OCI-M1 (cell line): ENCODE measurements around the gene MACC1.
"Not testable (repeated sequence)": the region's sequence is repeated elsewhere in the genome, so short reads cannot be mapped to it uniquely, and the experiment has no call there.

Source experiments
- DNase-seq: peaks from one replicate; lab custom pipeline; 2025; lab: John Stamatoyannopoulos, UW

MACC1 gene

GRCh38 chr7:20128001-20128400, 89.2 kb downstream of the MACC1 start:
- no peak for DNase-seq

GRCh38 chr7:20126060-20126459, 91.1 kb downstream of the MACC1 start:
- DNase-seq: not testable (repeated sequence)

DNA sequence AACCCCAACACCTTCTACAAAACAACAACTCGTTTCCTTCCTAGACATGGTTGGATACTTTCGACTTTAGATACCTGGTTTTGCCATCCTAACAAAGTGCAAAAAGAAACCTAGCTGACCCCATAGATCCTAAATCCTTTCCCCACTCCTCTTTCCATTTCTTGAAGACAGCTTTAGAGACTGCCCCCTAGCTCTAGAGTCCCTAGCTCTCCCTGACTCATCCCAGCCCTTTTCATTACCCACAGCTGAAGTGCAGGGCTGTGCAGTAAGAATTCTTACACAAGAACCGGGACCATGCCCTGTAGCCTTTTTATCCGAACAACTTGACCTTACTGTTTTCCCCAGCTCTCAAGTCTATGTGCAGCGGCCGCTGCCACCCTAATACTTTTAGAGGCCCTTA, 93.1 kb downstream of the MACC1 start:
- not testable (repeated sequence) for DNase-seq

DNA sequence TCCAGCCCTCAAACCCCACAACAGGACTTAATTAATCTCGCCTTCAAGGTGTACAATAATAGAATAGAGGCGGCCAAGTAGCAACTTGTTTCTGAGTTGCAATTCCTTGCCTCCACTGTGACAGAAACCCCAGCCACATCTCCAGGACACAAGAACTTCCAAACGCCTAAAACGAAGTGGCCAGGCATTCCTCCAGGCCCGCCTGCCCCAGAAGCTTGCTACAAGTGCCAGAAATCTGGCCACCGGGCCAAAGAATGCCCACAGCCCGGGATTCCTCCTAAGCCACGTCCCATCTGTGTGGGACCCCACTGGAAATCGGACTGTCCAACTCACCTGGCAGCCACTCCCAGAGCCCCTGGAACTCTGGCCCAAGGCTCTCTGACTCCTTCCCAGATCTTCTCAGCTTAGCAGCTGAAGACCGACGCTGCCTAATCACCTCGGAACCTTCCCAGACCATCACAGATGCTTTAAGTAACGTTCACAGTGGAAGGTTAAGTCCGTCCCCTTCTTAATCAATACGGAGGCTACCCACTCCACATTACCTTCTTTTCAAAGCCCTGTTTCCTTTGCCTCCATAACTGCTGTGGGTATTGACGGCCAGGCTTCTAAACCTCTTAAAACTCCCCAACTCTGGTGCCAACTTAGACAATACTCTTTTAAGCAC, 94.4 kb downstream of the MACC1 start:
- not testable (repeated sequence) for DNase-seq

- DNase-seq: no peak
These were observed 95.1 kb downstream of the MACC1 start for GRCh38 chr7:20122073-20122472.

DNA sequence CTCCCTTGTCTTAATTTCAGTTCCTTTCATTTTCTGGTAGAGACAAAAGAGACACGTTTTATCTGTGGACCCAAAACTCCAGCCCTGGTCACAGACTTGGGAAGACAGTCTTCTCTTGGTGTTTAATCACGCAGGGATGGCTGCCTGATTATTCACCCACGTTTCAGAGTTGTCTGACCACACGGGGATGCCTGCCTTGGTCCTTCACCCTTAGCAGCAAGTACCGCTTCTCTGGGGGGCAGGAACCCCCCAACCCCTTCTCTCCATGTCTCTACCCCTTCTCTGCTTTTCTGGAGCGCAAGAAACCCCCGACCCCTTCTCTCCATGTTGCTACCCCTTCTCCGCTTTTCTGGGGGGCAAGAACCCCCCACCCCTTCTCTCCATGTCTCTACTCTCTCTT, 95.8 kb downstream of the MACC1 start:
- DNase-seq: no peak

DNA sequence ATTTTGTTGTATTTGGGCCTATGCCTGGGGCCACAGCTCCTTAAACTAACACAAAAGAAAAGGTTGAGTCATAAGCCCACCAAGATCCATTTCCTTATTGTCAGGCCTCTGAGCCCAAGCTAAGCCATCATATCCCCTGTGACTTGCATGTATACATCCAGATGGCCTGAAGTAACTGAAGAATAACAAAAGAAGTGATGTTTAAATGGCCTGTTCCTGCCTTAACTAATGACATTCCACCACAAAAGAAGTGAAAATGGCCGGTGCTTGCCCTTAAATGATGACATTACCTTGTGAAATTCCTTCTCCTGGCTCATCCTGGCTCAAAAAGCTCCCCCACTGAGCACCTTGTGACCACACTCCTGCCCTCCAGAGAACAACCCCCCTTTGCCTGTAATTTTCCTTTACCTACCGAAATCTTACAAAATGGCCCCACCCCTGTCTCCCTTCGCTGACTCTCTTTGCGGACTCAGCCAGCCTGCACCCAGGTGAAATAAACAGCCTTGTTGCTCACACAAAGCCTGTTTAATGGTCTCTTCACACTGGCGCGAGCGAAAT, 96.5 kb downstream of the MACC1 start:
- not testable (repeated sequence) for DNase-seq

DNA sequence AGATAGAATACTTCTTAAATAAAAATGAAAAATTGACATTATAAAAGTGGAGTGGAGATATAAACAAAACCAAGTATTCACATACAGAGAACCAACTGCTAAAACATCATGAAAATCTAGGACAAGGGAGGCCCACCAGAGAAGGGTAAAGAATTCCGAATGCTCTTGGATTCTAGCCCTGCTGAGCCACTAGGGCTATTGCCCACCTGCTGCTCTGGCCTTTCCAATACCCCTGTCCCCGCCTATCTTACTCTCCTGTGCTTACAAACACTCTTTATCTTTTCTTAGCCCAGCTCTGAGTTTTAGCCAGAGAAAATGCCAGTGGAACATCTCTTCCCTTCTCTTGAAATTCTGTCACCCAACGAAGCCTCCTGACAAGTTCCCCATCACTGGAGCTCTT, 100.3 kb downstream of the MACC1 start:
- DNase-seq: no peak

GRCh38 chr7:20114468-20114867, 102.7 kb downstream of the MACC1 start:
- DNase-seq: peak; percentile 87

- peak; percentile 4 for DNase-seq
These were observed 103.7 kb downstream of the MACC1 start for GRCh38 chr7:20113427-20114027.

DNA sequence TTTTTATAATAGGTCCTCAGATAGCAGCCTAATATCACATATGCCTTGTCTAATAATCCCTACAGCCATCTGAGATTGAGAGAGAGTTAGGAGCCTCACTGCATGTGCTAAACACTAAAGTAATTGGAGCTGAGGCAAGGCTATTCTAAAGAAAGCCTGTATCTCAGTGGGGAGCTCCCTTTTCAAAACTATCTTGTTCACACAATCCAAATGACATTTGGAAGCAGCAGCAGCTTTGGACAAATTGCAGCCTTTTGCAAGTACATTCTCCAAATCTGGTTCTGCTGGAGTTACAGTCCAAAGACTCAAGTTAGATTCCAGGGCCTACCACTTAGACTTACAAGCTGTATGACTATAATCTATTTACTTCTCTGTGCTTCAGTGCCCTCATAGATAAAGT, 104.5 kb downstream of the MACC1 start:
- no peak for DNase-seq

DNA sequence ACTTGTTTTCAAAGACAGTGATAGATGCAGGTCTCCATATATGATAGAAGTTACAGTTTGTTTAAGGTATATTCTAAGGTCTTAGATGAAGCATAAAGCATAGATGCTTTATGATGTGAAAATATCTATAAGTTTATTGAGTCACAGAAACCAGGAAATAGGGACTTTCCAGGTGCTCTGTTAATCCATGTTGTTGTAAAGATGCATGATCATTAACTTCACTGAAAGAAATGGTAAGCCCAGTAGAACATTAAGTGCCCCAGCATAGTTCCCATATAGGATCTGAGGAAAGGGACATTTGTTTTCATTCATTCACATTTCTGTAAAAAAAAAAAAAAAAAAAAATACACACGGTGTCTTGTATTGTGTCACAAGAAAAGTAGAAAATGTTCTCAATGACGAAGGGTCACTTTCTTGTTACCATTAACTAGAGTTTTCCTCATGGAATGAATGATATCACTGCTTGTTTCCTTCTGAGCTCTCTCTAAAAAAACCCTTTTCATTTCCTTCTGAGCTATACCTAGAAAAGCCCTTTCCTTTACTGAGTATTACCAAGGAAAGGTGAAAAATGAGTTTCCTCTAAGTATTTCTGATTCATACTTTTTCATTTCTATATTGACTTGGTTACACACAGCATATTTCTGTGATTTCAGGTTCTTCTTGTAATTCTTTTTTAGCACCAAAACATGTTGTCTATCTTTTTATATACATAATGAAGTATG, 105.2 kb downstream of the MACC1 start:
- no peak for DNase-seq

- DNase-seq: no peak
These were observed 109.6 kb downstream of the MACC1 start for GRCh38 chr7:20107582-20107981.

- no peak for DNase-seq
These were observed 112.5 kb downstream of the MACC1 start for GRCh38 chr7:20104696-20105095.

DNA sequence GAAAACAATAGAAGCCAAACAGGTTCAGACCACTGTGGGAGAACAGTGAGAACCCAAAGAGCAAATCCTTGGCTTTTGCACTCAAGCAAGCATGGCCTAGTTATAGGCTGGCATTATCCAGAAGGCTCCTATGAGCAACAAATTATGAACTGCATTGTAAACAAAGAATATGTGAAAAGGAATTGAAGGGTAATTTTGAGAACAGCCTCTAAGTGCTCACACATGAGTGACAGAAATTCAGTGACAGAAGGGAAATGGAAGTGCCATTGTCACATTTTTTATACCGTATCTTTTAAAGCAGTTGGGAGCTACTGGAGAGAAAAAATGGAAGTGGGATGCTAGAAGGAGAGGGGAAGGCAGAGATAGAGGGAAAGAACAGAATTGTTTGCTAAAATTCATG, 114.2 kb downstream of the MACC1 start:
- no peak for DNase-seq

DNA sequence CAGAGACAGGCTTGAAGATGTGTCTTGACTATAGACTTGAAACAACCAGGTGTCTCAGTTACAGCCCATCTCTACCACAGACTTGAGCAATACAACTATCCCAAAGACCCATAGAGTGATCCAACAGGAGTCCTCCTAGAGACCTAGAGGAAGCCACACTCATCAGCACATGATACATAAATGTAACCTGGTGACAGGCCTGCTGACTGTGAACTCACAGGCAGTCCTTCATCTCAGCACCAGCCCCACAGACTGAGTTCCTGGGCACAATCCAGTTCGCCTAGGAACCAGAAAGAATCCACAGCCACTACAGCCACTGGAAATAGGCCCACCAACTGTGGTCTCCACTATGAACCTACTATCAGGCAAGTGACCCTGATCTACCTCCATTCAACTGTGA, 121.3 kb downstream of the MACC1 start:
- no peak for DNase-seq

- no peak for DNase-seq
These were observed 121.7 kb downstream of the MACC1 start for GRCh38 chr7:20095436-20095835.

DNA sequence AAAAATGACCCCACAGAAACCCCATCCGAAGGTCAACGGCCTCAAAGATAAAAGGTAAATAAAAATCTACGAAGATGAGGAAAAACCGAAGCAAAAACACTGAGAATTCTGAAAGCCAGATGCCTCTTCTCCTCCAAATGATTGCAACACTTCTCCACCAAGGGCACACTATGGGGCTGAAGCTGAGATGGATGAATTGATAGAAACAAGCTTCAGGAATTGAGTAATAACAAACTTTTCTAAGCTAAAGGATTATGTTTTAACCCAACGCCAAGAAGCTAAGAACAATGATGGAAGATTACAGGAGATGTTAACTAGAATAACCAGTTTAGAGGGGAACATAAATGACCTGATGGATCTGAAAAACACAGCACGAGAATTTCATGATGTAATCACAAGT, 127.8 kb downstream of the MACC1 start:
- no peak for DNase-seq

GRCh38 chr7:20085086-20085485, 132.1 kb downstream of the MACC1 start:
- DNase-seq: peak; percentile 51
